Measurements from ENCODE around the gene LIM2.

Gene LIM2

DNA sequence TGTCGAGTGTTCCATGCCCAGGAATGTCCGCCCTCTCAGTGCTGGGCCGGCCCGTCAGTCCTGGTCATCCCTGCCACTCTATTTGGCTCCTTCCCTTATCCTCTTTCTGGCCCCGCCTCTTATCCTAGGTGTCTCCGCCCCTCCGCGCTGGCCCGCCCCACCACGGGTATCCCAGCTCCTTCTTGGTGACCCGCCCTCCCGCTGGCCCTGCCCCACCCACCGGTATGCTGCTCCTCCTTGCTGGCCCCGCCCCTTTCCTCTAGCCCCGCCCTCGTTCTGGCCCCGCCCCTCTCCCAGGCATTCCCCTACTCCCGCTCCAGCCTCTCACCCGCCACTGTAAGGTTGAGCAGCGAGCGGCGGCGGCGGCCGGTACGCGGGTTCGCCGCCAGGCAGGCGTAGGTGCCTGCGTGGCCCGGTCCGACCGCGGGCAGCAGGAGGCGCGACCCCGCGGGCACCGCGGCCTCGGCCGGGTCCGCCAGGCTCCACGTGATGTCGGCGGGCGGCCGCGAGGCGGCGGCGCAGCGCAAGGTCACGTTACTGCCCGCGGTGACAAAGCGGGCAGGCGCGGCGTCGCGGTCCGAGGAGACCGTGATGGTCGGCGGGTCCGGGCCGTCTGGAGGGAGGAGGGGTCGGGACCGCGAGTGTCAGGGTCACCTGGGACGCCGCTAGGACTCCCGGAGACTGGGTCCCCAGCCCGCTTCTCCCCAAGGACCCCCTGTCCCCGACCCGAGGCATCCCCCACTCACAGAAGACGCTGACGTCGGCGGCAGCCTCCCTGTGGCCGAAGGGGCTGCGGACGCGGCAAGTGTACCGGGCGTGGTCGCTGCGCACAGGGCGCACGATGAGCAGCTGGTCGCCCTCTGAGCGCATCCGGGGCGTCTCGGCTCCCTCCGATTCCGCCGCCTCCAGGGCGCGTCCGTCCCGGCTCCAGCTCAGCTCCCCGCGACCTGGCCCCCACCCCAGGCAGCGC lies 47.8 kb downstream of the LIM2 start:
- WGBS, 2 experiments: 1% methylated on average over 107 of the region's 107 CpGs
- peak overlapping the region; percentile 60 for H3K4me3 ChIP-seq (ENCODE audit: insufficient read depth, low read depth, low read length)
- H3K9me3 ChIP-seq (ENCODE audit: control insufficient read depth, low read length): no peaks in the 10 kb centered on the region
- no peaks in the 10 kb centered on the region for H3K36me3 ChIP-seq (ENCODE audit: control insufficient read depth, insufficient read depth, low read length)
- H3K27ac ChIP-seq (ENCODE audit: insufficient read depth, low read depth, low read length, poor library complexity, severe bottlenecking): peak overlapping the region; percentile 67
- H3K4me1 ChIP-seq (ENCODE audit: control insufficient read depth, insufficient read depth, low read length): no peaks in the 10 kb centered on the region
- peaks cover 24% of the 10 kb centered on the region for H3K27me3 ChIP-seq (ENCODE audit: control insufficient read depth, insufficient read depth, low read length, poor library complexity, severe bottlenecking)

DNA sequence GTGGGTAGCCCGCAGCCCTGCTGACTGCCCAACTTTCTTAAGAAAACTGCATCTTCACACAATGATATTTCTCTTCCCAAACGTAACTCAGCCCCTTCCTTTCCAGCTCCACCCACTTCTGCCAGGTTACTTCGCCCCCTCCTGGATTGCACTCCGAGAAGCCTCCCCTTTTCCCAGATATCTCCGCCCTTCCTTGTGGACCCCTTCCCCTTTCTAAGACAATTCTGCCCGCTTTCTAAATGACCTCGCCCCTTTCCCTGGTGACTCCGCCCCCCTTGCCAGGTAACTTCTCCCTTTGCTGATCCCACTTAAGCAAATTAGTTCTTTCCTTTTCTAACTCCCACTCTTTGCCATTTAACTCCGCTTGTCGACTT lies 48.5 kb downstream of the LIM2 start:
- H3K4me3 ChIP-seq (ENCODE audit: insufficient read depth, low read depth, low read length): peak overlapping the region; percentile 60
- WGBS, 2 experiments: 0% methylated on average over 10 of the region's 10 CpGs
- peak overlapping the region; percentile 67 for H3K27ac ChIP-seq (ENCODE audit: insufficient read depth, low read depth, low read length, poor library complexity, severe bottlenecking)
- H3K36me3 ChIP-seq (ENCODE audit: control insufficient read depth, insufficient read depth, low read length): no peaks in the 10 kb centered on the region
- H3K4me1 ChIP-seq (ENCODE audit: control insufficient read depth, insufficient read depth, low read length): no peaks in the 10 kb centered on the region
- H3K9me3 ChIP-seq (ENCODE audit: control insufficient read depth, low read length): no peaks in the 10 kb centered on the region
- H3K27me3 ChIP-seq (ENCODE audit: control insufficient read depth, insufficient read depth, low read length, poor library complexity, severe bottlenecking): peaks cover 24% of the 10 kb centered on the region

DNA sequence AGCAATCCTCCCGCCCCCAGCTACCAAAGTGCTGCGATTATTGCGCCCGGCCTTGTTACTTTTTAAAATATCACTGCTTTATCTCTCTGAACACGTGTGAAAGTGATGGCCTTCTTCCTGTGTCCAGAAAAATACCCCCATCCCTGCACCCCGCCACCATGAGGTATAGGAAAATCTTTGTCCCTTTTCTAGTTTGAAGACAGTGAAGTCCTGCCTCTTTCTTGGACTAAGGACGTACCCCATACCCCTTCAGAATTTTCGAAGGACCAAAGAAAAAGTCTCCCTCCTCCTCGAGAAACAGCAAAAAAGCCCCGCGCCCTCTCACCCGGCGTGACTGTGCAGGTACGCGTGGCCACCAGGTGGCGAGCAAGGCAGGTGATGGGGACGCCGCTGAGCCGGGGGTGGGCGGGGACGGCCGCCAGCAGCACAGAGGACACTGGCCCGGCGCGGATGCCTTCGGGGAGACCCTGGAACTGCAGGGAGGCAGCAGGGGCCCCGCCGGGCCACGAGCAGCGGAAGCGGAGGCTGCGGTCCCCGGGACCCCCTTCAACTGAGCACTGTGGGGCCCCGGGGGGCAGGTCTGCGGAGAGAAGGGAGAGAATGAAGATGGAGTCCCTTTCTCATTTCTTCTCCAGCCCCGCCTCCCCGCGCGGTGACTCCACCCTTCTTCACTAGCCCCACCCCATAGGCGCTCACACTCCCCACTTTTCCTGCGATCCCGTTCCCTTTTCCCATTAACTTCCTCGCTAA lies 49.0 kb downstream of the LIM2 start:
- Histone ChIP-seq H3K27ac (ENCODE audit: insufficient read depth, low read depth, low read length, poor library complexity, severe bottlenecking) (peak overlapping the region; percentile 67), H3K36me3 (ENCODE audit: control insufficient read depth, insufficient read depth, low read length) (no peaks in the 10 kb centered on the region), H3K4me3 (ENCODE audit: insufficient read depth, low read depth, low read length) (peak overlapping the region; percentile 60), H3K27me3 (ENCODE audit: control insufficient read depth, insufficient read depth, low read length, poor library complexity, severe bottlenecking) (peaks cover 24% of the 10 kb centered on the region), H3K4me1 (ENCODE audit: control insufficient read depth, insufficient read depth, low read length) (no peaks in the 10 kb centered on the region), H3K9me3 (ENCODE audit: control insufficient read depth, low read length) (no peaks in the 10 kb centered on the region)
- 11 to 12% methylated on average over 43 of the region's 43 CpGs for WGBS, 2 experiments

DNA sequence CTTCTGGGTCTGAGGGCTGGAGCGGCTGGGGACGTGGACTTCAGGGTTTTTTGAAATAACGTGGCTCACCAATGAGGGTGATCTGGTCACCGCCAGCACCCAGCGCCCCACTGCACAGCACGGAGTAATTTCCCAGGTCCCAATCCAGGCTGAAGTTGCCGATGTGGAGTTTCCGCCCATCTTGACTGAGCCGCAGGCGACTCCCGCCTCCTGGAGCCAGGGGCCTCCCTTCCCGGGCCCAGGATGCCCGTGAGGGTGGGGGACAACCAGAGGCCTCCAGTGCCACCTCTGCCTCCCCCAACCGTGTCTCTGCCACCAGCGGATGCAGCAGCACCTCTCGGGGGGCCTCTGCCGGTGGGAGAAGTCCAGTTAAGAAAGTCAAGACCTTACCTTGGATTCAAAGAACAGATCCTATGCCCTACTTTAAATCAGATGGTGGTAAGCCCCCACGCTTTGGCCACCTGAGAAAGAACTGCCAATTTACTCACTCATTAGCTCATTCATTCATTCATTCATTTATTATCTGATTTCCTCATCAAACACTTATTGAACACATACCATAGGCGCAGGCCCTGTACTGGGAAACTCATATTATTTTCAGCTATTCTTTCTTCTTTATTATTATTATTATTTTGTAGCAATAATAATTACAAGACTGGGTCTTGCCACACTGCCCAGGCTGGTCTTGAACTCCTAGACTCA lies 49.8 kb downstream of the LIM2 start:
- Histone ChIP-seq H3K27me3 (ENCODE audit: control insufficient read depth, insufficient read depth, low read length, poor library complexity, severe bottlenecking) (peaks cover 24% of the 10 kb centered on the region), H3K36me3 (ENCODE audit: control insufficient read depth, insufficient read depth, low read length) (no peaks in the 10 kb centered on the region), H3K4me1 (ENCODE audit: control insufficient read depth, insufficient read depth, low read length) (no peaks in the 10 kb centered on the region), H3K27ac (ENCODE audit: insufficient read depth, low read depth, low read length, poor library complexity, severe bottlenecking) (no peak overlapping the region), H3K4me3 (ENCODE audit: insufficient read depth, low read depth, low read length) (no peak overlapping the region), H3K9me3 (ENCODE audit: control insufficient read depth, low read length) (no peaks in the 10 kb centered on the region)
- 86% methylated on average over 19 of the region's 19 CpGs for WGBS, 2 experiments

DNA sequence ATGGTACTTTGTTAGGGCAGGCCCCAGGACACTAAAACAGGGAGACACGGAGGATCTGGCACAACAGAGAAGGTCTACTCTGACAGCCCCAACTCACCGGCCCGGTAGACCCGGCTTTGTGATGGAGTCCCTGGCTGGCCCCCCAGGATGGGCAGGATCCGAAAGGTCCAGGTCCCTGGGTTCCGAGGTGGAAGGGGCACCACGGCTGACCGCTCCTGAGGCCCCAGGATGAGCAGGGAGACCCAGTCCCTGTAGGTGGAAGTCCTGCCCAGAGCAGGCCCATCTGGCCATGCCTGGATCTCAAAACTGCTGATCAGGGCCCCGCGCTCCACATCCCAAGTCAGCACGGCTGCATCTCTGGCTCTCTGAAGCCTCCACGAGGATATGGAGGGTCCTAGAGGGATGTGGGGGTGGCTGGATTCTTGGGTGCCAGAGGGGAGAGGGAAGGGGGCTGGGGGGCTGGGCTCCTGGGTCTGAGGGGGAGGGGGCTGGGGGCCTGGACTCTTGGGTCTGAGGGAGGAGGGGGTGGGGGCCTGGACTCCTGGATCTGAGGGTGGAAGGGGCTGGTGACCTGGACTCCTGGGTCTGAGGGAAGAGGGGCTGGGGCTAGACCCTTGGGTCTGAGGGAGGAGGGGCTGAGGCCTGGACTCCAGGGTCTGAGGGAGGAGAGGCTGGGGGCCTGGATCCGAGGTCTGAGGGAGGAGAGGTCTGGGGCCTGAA lies 50.5 kb downstream of the LIM2 start:
- WGBS, 2 experiments: 95 to 97% methylated on average over 13 of the region's 13 CpGs
- peaks cover 22% of the 10 kb centered on the region for H3K27me3 ChIP-seq (ENCODE audit: control insufficient read depth, insufficient read depth, low read length, poor library complexity, severe bottlenecking)
- H3K36me3 ChIP-seq (ENCODE audit: control insufficient read depth, insufficient read depth, low read length): no peaks in the 10 kb centered on the region
- no peaks in the 10 kb centered on the region for H3K4me1 ChIP-seq (ENCODE audit: control insufficient read depth, insufficient read depth, low read length)
- H3K27ac ChIP-seq (ENCODE audit: insufficient read depth, low read depth, low read length, poor library complexity, severe bottlenecking): no peak overlapping the region
- no peak overlapping the region for H3K4me3 ChIP-seq (ENCODE audit: insufficient read depth, low read depth, low read length)
- no peaks in the 10 kb centered on the region for H3K9me3 ChIP-seq (ENCODE audit: control insufficient read depth, low read length)

DNA sequence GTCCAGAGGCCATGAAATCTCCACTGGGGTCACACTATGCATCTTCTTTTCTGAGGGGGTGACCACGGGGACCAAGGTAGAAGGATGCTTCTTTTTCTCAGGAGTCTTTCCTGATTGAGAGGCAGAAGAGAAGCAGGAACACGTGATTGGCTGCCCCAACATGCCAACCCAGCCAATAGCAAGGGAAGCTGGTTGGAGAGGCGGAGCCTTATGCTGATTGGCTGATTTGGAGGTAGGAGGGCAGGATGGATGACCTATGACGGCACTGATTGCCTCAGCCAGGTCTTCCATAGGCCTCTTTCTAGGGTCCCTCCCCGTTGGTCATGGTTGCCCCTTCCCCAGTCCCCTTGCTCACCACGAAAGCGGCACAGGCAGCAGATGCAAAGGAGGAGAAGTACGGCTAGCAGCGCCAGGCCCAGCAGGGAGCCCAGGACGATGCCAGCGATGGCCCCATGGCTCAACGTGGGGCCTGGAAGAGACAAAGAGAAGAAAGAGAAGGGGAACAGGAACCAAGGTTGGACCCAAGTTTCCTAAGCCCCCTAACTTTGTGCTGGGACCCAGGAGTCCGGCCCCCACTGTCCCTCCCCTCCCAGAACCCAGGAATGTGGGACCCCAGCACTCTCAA lies 53.8 kb downstream of the LIM2 start:
- WGBS, 2 experiments: 93% methylated on average over 13 of the region's 13 CpGs
- no peaks in the 10 kb centered on the region for H3K9me3 ChIP-seq (ENCODE audit: control insufficient read depth, low read length)
- H3K4me1 ChIP-seq (ENCODE audit: control insufficient read depth, insufficient read depth, low read length): no peaks in the 10 kb centered on the region
- H3K4me3 ChIP-seq (ENCODE audit: insufficient read depth, low read depth, low read length): no peak overlapping the region
- no peak overlapping the region for H3K27ac ChIP-seq (ENCODE audit: insufficient read depth, low read depth, low read length, poor library complexity, severe bottlenecking)
- H3K27me3 ChIP-seq (ENCODE audit: control insufficient read depth, insufficient read depth, low read length, poor library complexity, severe bottlenecking): no peaks in the 10 kb centered on the region
- H3K36me3 ChIP-seq (ENCODE audit: control insufficient read depth, insufficient read depth, low read length): peaks cover 10% of the 10 kb centered on the region

DNA sequence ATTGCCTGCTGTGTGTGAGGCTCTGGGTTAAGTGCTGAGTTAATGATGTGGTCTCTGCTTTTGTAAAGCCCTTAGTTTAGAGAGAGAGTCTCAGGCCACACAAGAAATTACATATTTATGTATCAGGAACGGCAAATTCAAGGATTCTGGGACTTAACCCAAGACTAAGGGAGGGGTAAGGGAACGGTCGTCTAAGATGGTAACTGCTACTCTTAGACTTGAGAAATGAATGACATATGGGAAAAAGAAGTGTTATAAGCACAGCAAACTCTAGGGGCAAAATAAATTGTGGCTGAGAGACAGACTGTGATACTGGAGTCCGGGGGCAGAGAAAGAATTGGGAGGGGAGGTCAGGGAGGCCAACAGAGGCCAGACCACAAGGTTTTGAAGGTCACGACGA lies 56.1 kb downstream of the LIM2 start:
- Histone ChIP-seq H3K36me3 (ENCODE audit: control insufficient read depth, insufficient read depth, low read length) (peaks cover 10% of the 10 kb centered on the region), H3K9me3 (ENCODE audit: control insufficient read depth, low read length) (no peaks in the 10 kb centered on the region), H3K4me1 (ENCODE audit: control insufficient read depth, insufficient read depth, low read length) (no peaks in the 10 kb centered on the region), H3K4me3 (ENCODE audit: insufficient read depth, low read depth, low read length) (no peak overlapping the region), H3K27me3 (ENCODE audit: control insufficient read depth, insufficient read depth, low read length, poor library complexity, severe bottlenecking) (peaks cover 10% of the 10 kb centered on the region), H3K27ac (ENCODE audit: insufficient read depth, low read depth, low read length, poor library complexity, severe bottlenecking) (no peak overlapping the region)
- WGBS, 2 experiments: 92 to 94% methylated on average over 6 of the region's 6 CpGs

DNA sequence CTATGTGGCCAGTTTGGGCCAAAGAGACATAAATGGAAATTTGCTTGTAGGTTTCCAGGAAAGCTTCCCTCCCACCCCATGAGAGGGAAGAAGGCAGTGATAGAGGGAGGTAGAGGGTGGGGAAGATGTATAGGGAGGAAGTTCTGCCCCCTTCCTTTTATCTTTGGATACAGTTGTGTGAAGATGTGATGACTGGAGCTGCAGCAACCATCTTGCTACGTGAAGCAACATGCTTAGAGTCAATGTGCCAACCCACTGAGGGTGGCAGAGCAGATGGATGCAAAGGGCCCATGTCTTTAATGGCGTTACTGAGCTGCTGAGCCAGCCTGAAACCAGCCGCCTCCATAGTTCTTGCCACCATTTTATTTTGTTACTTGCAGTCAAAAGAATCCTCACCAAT lies 56.6 kb downstream of the LIM2 start:
- Histone ChIP-seq H3K36me3 (ENCODE audit: control insufficient read depth, insufficient read depth, low read length) (peaks cover 10% of the 10 kb centered on the region), H3K27ac (ENCODE audit: insufficient read depth, low read depth, low read length, poor library complexity, severe bottlenecking) (no peak overlapping the region), H3K4me3 (ENCODE audit: insufficient read depth, low read depth, low read length) (no peak overlapping the region), H3K27me3 (ENCODE audit: control insufficient read depth, insufficient read depth, low read length, poor library complexity, severe bottlenecking) (peaks cover 11% of the 10 kb centered on the region), H3K9me3 (ENCODE audit: control insufficient read depth, low read length) (no peaks in the 10 kb centered on the region), H3K4me1 (ENCODE audit: control insufficient read depth, insufficient read depth, low read length) (no peaks in the 10 kb centered on the region)
- 80 to 82% methylated on average over 3 of the region's 3 CpGs for WGBS, 2 experiments

DNA sequence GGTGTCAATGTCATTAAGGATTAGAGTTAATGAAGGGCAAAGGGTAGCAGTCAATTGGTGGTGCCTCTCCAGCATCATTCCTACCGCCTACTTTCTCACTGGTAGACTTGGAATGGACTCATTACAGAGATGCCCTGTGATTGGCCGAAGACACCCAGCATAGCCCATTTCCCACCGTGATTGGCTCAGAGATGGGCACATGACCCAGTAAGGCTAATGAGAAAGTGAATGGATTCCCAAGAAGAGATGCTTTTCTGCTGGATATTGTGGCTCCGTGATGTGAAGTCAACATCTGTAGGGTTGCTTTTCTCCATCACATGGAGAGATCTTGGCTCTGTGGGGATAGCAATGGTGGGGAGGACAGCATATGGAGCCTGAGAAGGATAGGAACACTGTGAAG lies 57.4 kb downstream of the LIM2 start:
- Histone ChIP-seq H3K36me3 (ENCODE audit: control insufficient read depth, insufficient read depth, low read length) (peaks cover 10% of the 10 kb centered on the region), H3K27ac (ENCODE audit: insufficient read depth, low read depth, low read length, poor library complexity, severe bottlenecking) (no peak overlapping the region), H3K4me1 (ENCODE audit: control insufficient read depth, insufficient read depth, low read length) (no peaks in the 10 kb centered on the region), H3K27me3 (ENCODE audit: control insufficient read depth, insufficient read depth, low read length, poor library complexity, severe bottlenecking) (peaks cover 11% of the 10 kb centered on the region), H3K4me3 (ENCODE audit: insufficient read depth, low read depth, low read length) (no peak overlapping the region), H3K9me3 (ENCODE audit: control insufficient read depth, low read length) (no peaks in the 10 kb centered on the region)
- 95 to 97% methylated on average over 4 of the region's 4 CpGs for WGBS, 2 experiments

All from ectodermal cell (in vitro differentiated cells).